Neural progenitor cell (in vitro differentiated cells): Measurements from ENCODE around the gene KRTDAP. TPM values are rescaled to one million over a fixed set of nuclear protein-coding genes. Genes with fewer than 3 reads are reported as not detected.

Experiments
- DNase-seq: peaks from one replicate; pipeline ENCODE4 v3.0.0-alpha.2; 2016; ENCODE audit warnings: low spot score
- H2AFZ ChIP-seq: fragments of 200-600 bp; sonication (generic); replicated peaks from 2 replicates; pipeline ENCODE4 v1.6.1; 2016; ENCODE audit warnings: antibody characterized with exemption
- H3F3A ChIP-seq: fragments of 200-600 bp; sonication (generic); 2 replicates; pipeline ENCODE4 v1.6.1; 2016; ENCODE audit warnings: antibody characterized with exemption, low read depth
- H3K27ac ChIP-seq: fragments of 200-600 bp; sonication (generic); 2 replicates; pipeline ENCODE4 v1.5.1; 2016; ENCODE audit warnings: mild to moderate bottlenecking
- H3K27me3 ChIP-seq: fragments of 200-600 bp; sonication (generic); 2 replicates; pipeline ENCODE4 v1.6.1; 2016; ENCODE audit warnings: mild to moderate bottlenecking, moderate library complexity
- H3K36me3 ChIP-seq: fragments of 200-600 bp; sonication (generic); 2 replicates; pipeline ENCODE4 v1.5.1; 2016
- H3K4me1 ChIP-seq: fragments of 200-600 bp; sonication (generic); 2 replicates; pipeline ENCODE4 v1.6.1; 2016; ENCODE audit warnings: mixed run types
- H3K4me2 ChIP-seq: fragments of 200-600 bp; sonication (generic); 2 replicates; pipeline ENCODE4 v1.6.1; 2016
- H3K4me3 ChIP-seq: fragments of 200-600 bp; sonication (generic); 2 replicates; pipeline ENCODE4 v1.5.1; 2016
- H3K79me2 ChIP-seq: fragments of 200-600 bp; sonication (generic); 2 replicates; pipeline ENCODE4 v1.6.1; 2016; ENCODE audit warnings: low read depth
- H3K9ac ChIP-seq: fragments of 200-600 bp; sonication (generic); 2 replicates; pipeline ENCODE4 v1.6.1; 2016
- H3K9me3 ChIP-seq: fragments of 200-600 bp; sonication (generic); 2 replicates; pipeline ENCODE4 v1.5.1; 2016; ENCODE audit warnings: low read depth
- H4K20me1 ChIP-seq: fragments of 200-600 bp; sonication (generic); 2 replicates; pipeline ENCODE4 v1.6.1; 2016; ENCODE audit warnings: low read depth
- H3K27ac Mint-ChIP-seq: 3 replicates; pipeline ENCODE4 v1.8.0; 2021; ENCODE audit warnings: mixed read lengths
- H3K27me3 Mint-ChIP-seq: 2 replicates; pipeline ENCODE4 v1.8.0; 2022; ENCODE audit warnings: low read depth, mild to moderate bottlenecking, inconsistent platforms, moderate library complexity, mixed read lengths; ENCODE audit not compliant: insufficient read depth
- H3K36me3 Mint-ChIP-seq: 3 replicates; pipeline ENCODE4 v1.8.0; 2021; ENCODE audit warnings: mixed read lengths
- H3K4me1 Mint-ChIP-seq: 3 replicates; pipeline ENCODE4 v1.8.0; 2021; ENCODE audit warnings: mixed read lengths
- H3K4me3 Mint-ChIP-seq: 3 replicates; pipeline ENCODE4 v1.8.0; 2021; ENCODE audit warnings: mild to moderate bottlenecking, moderate library complexity, mixed read lengths
- H3K9me3 Mint-ChIP-seq: 3 replicates; pipeline ENCODE4 v1.8.0; 2020; ENCODE audit warnings: mixed read lengths
- EZH2 ChIP-seq: fragments of 200-600 bp; sonication (generic); IDR thresholded peaks from 2 replicates; pipeline ENCODE4 v1.6.1; 2017; ENCODE audit warnings: antibody characterized with exemption, mild to moderate bottlenecking, moderate library complexity
- EZH2phosphoT487 ChIP-seq: fragments of 200-600 bp; sonication (generic); IDR thresholded peaks from 2 replicates; pipeline ENCODE4 v1.6.1; 2017; ENCODE audit warnings: antibody characterized with exemption
- total RNA-seq: library from RNA; depleted of rRNA; stranded (reverse); fragments of >200 nt; gene quantifications from 2 replicates; pipeline ENCODE4 v1.2.3, GENCODE V29; 2015; ENCODE audit warnings: low replicate concordance
- TF ChIP-seq, protein P1 (sequence below): fragments of 200-600 bp; sonication (generic); IDR thresholded peaks from 2 replicates; pipeline ENCODE4 v1.5.1; 2017; ENCODE audit warnings: antibody characterized with exemption, mild to moderate bottlenecking

Gene KRTDAP
- total RNA-seq, 1 donor from 2014 or later = not detected

DNA sequence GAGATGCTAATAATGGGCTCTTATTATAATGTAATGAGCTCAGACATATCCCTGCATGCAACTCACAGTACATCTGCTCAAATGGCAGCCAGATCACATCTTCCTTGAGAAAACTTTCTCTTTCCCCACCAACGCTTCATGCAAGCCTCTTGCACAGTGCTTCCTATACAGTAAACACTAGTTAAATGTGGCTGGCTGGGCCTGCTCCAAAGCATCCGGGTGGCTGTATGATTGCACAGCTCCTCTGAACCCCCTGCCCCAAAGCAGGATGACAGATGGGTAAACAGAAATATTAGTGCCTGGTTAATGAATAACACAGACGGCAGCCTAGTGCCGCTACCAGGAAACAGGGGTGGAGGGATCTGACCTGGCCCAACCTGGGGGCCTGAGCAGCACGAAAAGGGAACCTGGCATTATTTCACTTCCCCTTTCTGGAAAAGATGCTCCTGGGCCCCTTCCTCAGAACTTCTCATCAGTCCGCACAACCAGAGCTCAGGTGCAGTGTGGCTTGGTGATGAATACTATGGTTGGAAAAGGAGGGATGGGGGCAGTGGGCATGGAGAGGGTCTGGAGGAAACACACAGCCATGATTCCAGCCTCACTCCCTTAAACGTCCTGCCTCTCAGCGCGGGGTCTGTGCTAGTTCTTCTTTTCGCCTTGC, 31.4 kb downstream of the KRTDAP start:
- no peaks in the 10 kb centered on the region for H3K27me3 ChIP-seq
- no peak for DNase-seq
- H3K4me3 Mint-ChIP-seq = no peak overlapping the region
- H3K9me3 Mint-ChIP-seq = no peaks in the 10 kb centered on the region
- no peak overlapping the region for H3K27ac Mint-ChIP-seq
- H3K9ac ChIP-seq = no peak overlapping the region
- no peak overlapping the region for H3K4me2 ChIP-seq
- H3K9me3 ChIP-seq = no peaks in the 10 kb centered on the region
- H4K20me1 ChIP-seq = no peaks in the 10 kb centered on the region
- H3K79me2 ChIP-seq = no peaks in the 10 kb centered on the region
- peaks cover 7% of the 10 kb centered on the region for H3K4me1 Mint-ChIP-seq
- no peaks in the 10 kb centered on the region for H3K4me1 ChIP-seq
- no peak overlapping the region for H2AFZ ChIP-seq
- H3K36me3 Mint-ChIP-seq = no peaks in the 10 kb centered on the region
- H3K27me3 Mint-ChIP-seq = peaks cover 6% of the 10 kb centered on the region
- H3K4me3 ChIP-seq = no peak overlapping the region
- TF ChIP-seq EZH2 = no peak
- TF ChIP-seq, protein P1, sequence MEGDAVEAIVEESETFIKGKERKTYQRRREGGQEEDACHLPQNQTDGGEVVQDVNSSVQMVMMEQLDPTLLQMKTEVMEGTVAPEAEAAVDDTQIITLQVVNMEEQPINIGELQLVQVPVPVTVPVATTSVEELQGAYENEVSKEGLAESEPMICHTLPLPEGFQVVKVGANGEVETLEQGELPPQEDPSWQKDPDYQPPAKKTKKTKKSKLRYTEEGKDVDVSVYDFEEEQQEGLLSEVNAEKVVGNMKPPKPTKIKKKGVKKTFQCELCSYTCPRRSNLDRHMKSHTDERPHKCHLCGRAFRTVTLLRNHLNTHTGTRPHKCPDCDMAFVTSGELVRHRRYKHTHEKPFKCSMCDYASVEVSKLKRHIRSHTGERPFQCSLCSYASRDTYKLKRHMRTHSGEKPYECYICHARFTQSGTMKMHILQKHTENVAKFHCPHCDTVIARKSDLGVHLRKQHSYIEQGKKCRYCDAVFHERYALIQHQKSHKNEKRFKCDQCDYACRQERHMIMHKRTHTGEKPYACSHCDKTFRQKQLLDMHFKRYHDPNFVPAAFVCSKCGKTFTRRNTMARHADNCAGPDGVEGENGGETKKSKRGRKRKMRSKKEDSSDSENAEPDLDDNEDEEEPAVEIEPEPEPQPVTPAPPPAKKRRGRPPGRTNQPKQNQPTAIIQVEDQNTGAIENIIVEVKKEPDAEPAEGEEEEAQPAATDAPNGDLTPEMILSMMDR = no peak
- no peaks in the 10 kb centered on the region for H3F3A ChIP-seq
- H3K36me3 ChIP-seq = no peaks in the 10 kb centered on the region
- no peak overlapping the region for H3K27ac ChIP-seq

DNA sequence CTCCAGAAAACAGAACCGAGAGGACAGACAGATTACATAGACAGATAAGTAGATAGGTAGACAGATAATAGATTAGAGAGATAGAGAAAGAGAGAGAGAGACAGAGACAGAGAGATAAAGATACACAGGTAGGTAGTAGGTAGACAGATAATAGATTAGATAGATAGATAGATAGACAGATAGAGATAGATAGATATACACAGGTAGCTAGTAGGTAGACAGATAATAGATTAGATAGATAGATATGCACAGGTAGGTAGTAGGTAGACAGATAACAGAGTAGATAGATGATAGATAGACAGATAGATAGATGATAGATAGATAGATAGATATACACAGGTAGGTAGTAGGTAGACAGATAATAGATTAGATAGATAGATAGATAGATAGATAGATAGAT, 32.1 kb downstream of the KRTDAP start:
- H3K9ac ChIP-seq = no peak overlapping the region
- Mint-ChIP-seq H3K27ac (no peak overlapping the region), H3K9me3 (no peaks in the 10 kb centered on the region), H3K27me3 (peaks cover 3% of the 10 kb centered on the region), H3K36me3 (no peaks in the 10 kb centered on the region), H3K4me1 (peaks cover 7% of the 10 kb centered on the region), H3K4me3 (no peak overlapping the region)
- TF ChIP-seq EZH2 = no peak
- TF ChIP-seq, protein P1 = no peak
- no peak for TF ChIP-seq EZH2phosphoT487
- no peaks in the 10 kb centered on the region for H3K9me3 ChIP-seq
- no peak overlapping the region for H3K4me3 ChIP-seq
- H3K27me3 ChIP-seq = no peaks in the 10 kb centered on the region
- H3K79me2 ChIP-seq = no peaks in the 10 kb centered on the region
- no peaks in the 10 kb centered on the region for H3K4me1 ChIP-seq
- no peaks in the 10 kb centered on the region for H3F3A ChIP-seq
- H3K36me3 ChIP-seq = no peaks in the 10 kb centered on the region
- no peaks in the 10 kb centered on the region for H4K20me1 ChIP-seq
- no peak overlapping the region for H3K27ac ChIP-seq
- no peak overlapping the region for H2AFZ ChIP-seq
- no peak for DNase-seq
- no peak overlapping the region for H3K4me2 ChIP-seq

GRCh38 chr19:35457173-35457572, 33.1 kb downstream of the KRTDAP start:
- Mint-ChIP-seq H3K4me1 (peaks cover 7% of the 10 kb centered on the region), H3K27me3 (no peaks in the 10 kb centered on the region), H3K9me3 (no peaks in the 10 kb centered on the region), H3K36me3 (no peaks in the 10 kb centered on the region), H3K27ac (no peak overlapping the region), H3K4me3 (no peak overlapping the region)
- Histone ChIP-seq H3K79me2 (no peaks in the 10 kb centered on the region), H3K4me2 (no peak overlapping the region), H3K4me1 (no peaks in the 10 kb centered on the region), H3K4me3 (no peak overlapping the region), H4K20me1 (no peaks in the 10 kb centered on the region), H3K9ac (no peak overlapping the region), H3K27me3 (no peaks in the 10 kb centered on the region), H3F3A (no peaks in the 10 kb centered on the region), H3K9me3 (no peaks in the 10 kb centered on the region), H3K36me3 (no peaks in the 10 kb centered on the region), H3K27ac (no peak overlapping the region), H2AFZ (no peak overlapping the region)
- no peak for TF ChIP-seq EZH2
- no peak for TF ChIP-seq EZH2phosphoT487
- TF ChIP-seq, protein P1 = no peak
- no peak for DNase-seq
